Lower lobe of right lung (tissue), 2 donors: ENCODE data around the gene RALGPS1. TPM values are rescaled to one million over a fixed set of nuclear protein-coding genes. Genes with fewer than 3 reads are reported as not detected.

ENCODE experiments used
- ATAC-seq, 2 donors: fragments of 200-7000 bp; cut with Tn5 transposase; one replicate each; pipeline ENCODE4 v1.9.1; 2020 to 2022; ENCODE audit warnings: mild to moderate bottlenecking in 2 of 2, moderate library complexity in 2 of 2
- DNase-seq: peaks from one replicate; pipeline ENCODE4 v3.0.0-alpha.2; 2020
- H3K27ac ChIP-seq: fragments of 200-600 bp; one replicate; pipeline ENCODE4 v1.8.0; 2022
- H3K27me3 ChIP-seq: fragments of 200-600 bp; one replicate; pipeline ENCODE4 v1.8.0; 2022; ENCODE audit warnings: low read depth
- H3K36me3 ChIP-seq: fragments of 200-600 bp; one replicate; pipeline ENCODE4 v1.8.0; 2022; ENCODE audit warnings: mild to moderate bottlenecking
- H3K4me1 ChIP-seq: fragments of 200-600 bp; one replicate; pipeline ENCODE4 v1.8.0; 2022
- H3K4me3 ChIP-seq: fragments of 200-600 bp; one replicate; pipeline ENCODE4 v1.8.0; 2022; ENCODE audit warnings: mild to moderate bottlenecking
- H3K9me3 ChIP-seq: fragments of 200-600 bp; one replicate; pipeline ENCODE4 v1.8.0; 2022
- intact Hi-C: fragments of 100-400 bp; cut with DNase I; formaldehyde crosslinking; loops from one replicate; pipeline ENCODE4 v1.11.0; 2022
- total RNA-seq: library from RNA; stranded (reverse); fragmentation: NEBNext Ultra II Directional; extraction: Animal tissue kit (Norgen Biotek cat#: 25700); gene quantifications from one replicate; pipeline ENCODE4 v1.2.1, GENCODE V29; 2021
- TF ChIP-seq, protein P1 (sequence below): fragments of 200-600 bp; IDR thresholded peaks from one replicate; pipeline ENCODE4 v1.8.0; 2022; ENCODE audit warnings: antibody characterized with exemption, mild to moderate bottlenecking
- donor health status: DM: no; HTN: yes; CAD: no; lungs with severe emphysema.

Gene RALGPS1
- total RNA-seq, 1 donor from 2014 or later, result 17.6 TPM

DNA sequence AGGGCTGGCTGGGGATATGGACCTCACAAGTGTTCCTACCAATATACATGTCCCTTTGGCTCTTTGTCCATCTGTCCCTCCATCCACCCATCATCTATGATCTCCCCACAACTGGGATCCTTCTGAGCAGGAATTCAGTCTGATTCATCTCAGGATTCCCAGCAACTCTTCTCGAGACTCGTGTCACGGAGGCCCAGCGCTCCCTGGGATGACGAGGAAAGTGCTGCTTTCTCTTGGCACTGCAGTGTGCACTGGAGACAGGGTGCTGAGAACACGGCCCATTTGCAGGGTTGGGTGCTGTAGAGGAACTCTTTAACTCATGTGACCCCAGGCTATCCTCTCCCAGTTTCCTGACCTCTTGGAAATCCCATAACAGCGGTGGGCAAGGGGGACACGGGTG is 135.0 kb downstream of the RALGPS1 start:
- ATAC-seq (peak in 1 of 2 donors; percentile 15), DNase-seq (no peak)
- Histone ChIP-seq H3K9me3 (no peaks in the 10 kb centered on the region), H3K4me3 (no peak overlapping the region), H3K27me3 (no peaks in the 10 kb centered on the region), H3K4me1 (peaks cover 35% of the 10 kb centered on the region), H3K27ac (peak overlapping the region; percentile 66), H3K36me3 (no peaks in the 10 kb centered on the region)
- TF ChIP-seq, protein P1, sequence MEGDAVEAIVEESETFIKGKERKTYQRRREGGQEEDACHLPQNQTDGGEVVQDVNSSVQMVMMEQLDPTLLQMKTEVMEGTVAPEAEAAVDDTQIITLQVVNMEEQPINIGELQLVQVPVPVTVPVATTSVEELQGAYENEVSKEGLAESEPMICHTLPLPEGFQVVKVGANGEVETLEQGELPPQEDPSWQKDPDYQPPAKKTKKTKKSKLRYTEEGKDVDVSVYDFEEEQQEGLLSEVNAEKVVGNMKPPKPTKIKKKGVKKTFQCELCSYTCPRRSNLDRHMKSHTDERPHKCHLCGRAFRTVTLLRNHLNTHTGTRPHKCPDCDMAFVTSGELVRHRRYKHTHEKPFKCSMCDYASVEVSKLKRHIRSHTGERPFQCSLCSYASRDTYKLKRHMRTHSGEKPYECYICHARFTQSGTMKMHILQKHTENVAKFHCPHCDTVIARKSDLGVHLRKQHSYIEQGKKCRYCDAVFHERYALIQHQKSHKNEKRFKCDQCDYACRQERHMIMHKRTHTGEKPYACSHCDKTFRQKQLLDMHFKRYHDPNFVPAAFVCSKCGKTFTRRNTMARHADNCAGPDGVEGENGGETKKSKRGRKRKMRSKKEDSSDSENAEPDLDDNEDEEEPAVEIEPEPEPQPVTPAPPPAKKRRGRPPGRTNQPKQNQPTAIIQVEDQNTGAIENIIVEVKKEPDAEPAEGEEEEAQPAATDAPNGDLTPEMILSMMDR, result no peak
- intact Hi-C loops, result no loop called here

GRCh38 chr9:127050152-127050551 is 135.6 kb downstream of the RALGPS1 start:
- intact Hi-C loops, result no loop called here
- no peaks in the 10 kb centered on the region for H3K36me3 ChIP-seq
- peaks cover 35% of the 10 kb centered on the region for H3K4me1 ChIP-seq
- TF ChIP-seq, protein P1, result no peak
- no peaks in the 10 kb centered on the region for H3K27me3 ChIP-seq
- DNase-seq, result no peak
- H3K4me3 ChIP-seq, result no peak overlapping the region
- peak overlapping the region; percentile 66 for H3K27ac ChIP-seq
- no peak for ATAC-seq
- H3K9me3 ChIP-seq, result no peaks in the 10 kb centered on the region

DNA sequence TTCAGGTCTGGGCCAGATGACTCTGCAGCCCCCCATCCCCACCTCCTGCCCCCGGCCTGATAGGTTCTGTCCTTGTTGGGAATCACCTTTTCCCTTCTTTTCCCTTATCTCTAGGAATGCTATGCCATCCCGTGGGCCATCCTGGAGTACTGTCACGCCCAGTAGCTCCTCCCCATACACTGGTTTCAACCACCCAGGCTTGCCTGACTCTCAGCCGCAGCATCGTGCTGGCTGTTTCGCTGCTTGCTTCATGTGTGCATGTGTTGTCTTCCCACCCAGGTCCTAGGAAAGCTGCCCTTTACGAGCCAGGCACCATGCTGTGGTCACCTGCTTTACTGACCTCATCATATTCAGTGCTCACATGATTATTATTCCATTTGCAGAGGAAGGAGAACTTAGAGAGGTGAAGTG is 136.0 kb downstream of the RALGPS1 start:
- Histone ChIP-seq H3K27me3 (no peaks in the 10 kb centered on the region), H3K27ac (no peak overlapping the region), H3K36me3 (no peaks in the 10 kb centered on the region), H3K4me3 (no peak overlapping the region), H3K4me1 (peaks cover 35% of the 10 kb centered on the region), H3K9me3 (no peaks in the 10 kb centered on the region)
- ATAC-seq (no peak), DNase-seq (no peak)
- intact Hi-C loops, result no loop called here
- TF ChIP-seq, protein P1, result no peak

- H3K4me1 ChIP-seq, result peaks cover 35% of the 10 kb centered on the region
- ATAC-seq (no peak), DNase-seq (no peak)
- intact Hi-C loops, result no loop called here
- no peaks in the 10 kb centered on the region for H3K9me3 ChIP-seq
- H3K27me3 ChIP-seq, result no peaks in the 10 kb centered on the region
- H3K36me3 ChIP-seq, result no peaks in the 10 kb centered on the region
- no peak overlapping the region for H3K27ac ChIP-seq
- TF ChIP-seq, protein P1, result no peak
- H3K4me3 ChIP-seq, result no peak overlapping the region
These were observed 137.5 kb downstream of the RALGPS1 start for GRCh38 chr9:127051881-127052595.

DNA sequence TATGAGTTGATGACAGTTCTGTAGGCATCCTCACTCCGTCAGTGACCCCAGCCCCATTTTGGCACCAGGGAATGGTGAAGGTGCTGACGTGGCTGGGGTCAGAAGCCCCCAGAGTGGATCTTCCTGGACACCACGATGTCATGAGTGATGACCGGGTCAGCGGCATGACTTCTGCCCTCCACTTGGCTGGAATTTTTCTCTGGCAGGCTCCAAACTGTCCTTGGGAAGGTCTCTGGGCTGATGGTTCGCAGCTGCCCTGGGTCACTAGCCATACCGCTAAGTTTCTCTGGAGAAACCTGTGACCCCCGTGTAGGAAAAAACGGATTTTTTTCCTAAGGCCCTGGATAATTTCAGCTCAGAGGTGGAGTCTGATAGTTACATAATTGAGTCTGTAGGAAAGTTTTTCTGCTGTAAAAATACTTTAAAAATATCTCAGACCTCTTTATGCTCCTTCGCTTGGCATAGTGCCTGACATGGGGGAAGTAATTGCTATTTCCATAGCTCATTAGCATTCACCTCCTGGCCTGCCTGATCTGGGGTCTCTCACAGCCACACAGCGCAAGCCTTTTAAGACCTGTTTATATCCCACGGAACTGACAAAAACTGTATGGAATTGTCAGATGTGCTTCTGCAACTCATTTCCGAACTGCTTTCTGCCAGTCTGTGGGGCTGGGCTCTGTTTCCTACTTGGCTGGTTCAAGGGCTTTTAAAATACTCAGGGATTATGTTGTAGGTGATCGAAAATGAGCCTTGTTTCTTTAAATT is 138.7 kb downstream of the RALGPS1 start:
- DNase-seq, result no peak
- intact Hi-C loops, result no loop called here
- peak; percentile 15 to 31 for ATAC-seq
- Histone ChIP-seq H3K4me3 (no peak overlapping the region), H3K4me1 (peaks cover 44% of the 10 kb centered on the region), H3K27me3 (no peaks in the 10 kb centered on the region), H3K27ac (peak overlapping the region; percentile 53), H3K36me3 (no peaks in the 10 kb centered on the region), H3K9me3 (no peaks in the 10 kb centered on the region)
- TF ChIP-seq, protein P1, result no peak
